Fibroblast of lung (primary cell): ENCODE data around the gene CCDC201.

Experiments
- EZH2 ChIP-seq: IDR thresholded peaks from 2 replicates; pipeline ENCODE4 v1.5.1; 2012; ENCODE audit warnings: low read length, control low read depth, mild to moderate bottlenecking; ENCODE audit errors: missing control alignments
- TF ChIP-seq, protein P1 (sequence below), 2 donors: IDR thresholded peaks in 1 of 2; conservative IDR thresholded peaks in 1 of 2; 1 replicate in 1 of 2; 2 replicates in 1 of 2; pipeline ENCODE4 v1.5.1; 2011 to 2012; ENCODE audit warnings: low read length in 2 of 2, control low read depth in 1 of 2, inconsistent platforms in 1 of 2, low read depth in 1 of 2, mild to moderate bottlenecking in 1 of 2

- TF ChIP-seq, protein P1, sequence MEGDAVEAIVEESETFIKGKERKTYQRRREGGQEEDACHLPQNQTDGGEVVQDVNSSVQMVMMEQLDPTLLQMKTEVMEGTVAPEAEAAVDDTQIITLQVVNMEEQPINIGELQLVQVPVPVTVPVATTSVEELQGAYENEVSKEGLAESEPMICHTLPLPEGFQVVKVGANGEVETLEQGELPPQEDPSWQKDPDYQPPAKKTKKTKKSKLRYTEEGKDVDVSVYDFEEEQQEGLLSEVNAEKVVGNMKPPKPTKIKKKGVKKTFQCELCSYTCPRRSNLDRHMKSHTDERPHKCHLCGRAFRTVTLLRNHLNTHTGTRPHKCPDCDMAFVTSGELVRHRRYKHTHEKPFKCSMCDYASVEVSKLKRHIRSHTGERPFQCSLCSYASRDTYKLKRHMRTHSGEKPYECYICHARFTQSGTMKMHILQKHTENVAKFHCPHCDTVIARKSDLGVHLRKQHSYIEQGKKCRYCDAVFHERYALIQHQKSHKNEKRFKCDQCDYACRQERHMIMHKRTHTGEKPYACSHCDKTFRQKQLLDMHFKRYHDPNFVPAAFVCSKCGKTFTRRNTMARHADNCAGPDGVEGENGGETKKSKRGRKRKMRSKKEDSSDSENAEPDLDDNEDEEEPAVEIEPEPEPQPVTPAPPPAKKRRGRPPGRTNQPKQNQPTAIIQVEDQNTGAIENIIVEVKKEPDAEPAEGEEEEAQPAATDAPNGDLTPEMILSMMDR (conservative IDR thresholded peaks at IDR 0.05 in 1 of 2, IDR thresholded peaks at IDR 0.05 in 1 of 2; ENCODE audit: low read depth in 1 of 2, low read length in 2 of 2), result no peak
- TF ChIP-seq EZH2, result no peak
These were observed 24.3 kb upstream of the CCDC201 start for GRCh38 chr7:45897042-45897690.
